CD4-positive, alpha-beta T cell treated with Interleukin-10 for 1 hour (primary cell): ENCODE results near the gene HP1BP3.

Experiments used
- DNase-seq: peaks from one replicate; pipeline ENCODE4 v3.0.0-alpha.2; 2020

The HP1BP3 gene

GRCh38 chr1:20709868-20710267 lies 77.2 kb downstream of the HP1BP3 start:
- no peak for DNase-seq

GRCh38 chr1:20708891-20709290 lies 78.2 kb downstream of the HP1BP3 start:
- DNase-seq = no peak

- no peak for DNase-seq
Observed at GRCh38 chr1:20708057-20708456, 79.0 kb downstream of the HP1BP3 start.

GRCh38 chr1:20706841-20707240 lies 80.3 kb downstream of the HP1BP3 start:
- DNase-seq = no peak

GRCh38 chr1:20705203-20705755 lies 81.8 kb downstream of the HP1BP3 start:
- DNase-seq = no peak

GRCh38 chr1:20704390-20705202 lies 82.5 kb downstream of the HP1BP3 start:
- DNase-seq = no peak

- no peak for DNase-seq
Observed at GRCh38 chr1:20703124-20703756, 83.9 kb downstream of the HP1BP3 start.

- DNase-seq = no peak
Observed at GRCh38 chr1:20702416-20702815, 84.7 kb downstream of the HP1BP3 start.

GRCh38 chr1:20701847-20702246 lies 85.3 kb downstream of the HP1BP3 start:
- no peak for DNase-seq

- no peak for DNase-seq
Observed at GRCh38 chr1:20701446-20701845, 85.7 kb downstream of the HP1BP3 start.

GRCh38 chr1:20700636-20701215 lies 86.4 kb downstream of the HP1BP3 start:
- no peak for DNase-seq

- no peak for DNase-seq
Observed at GRCh38 chr1:20699558-20699957, 87.5 kb downstream of the HP1BP3 start.

GRCh38 chr1:20698195-20698910 lies 88.8 kb downstream of the HP1BP3 start:
- DNase-seq = no peak

- no peak for DNase-seq
Observed at GRCh38 chr1:20697563-20697962, 89.5 kb downstream of the HP1BP3 start.

GRCh38 chr1:20696397-20697333 lies 90.4 kb downstream of the HP1BP3 start:
- DNase-seq = peak; percentile 71

GRCh38 chr1:20695515-20695914 lies 91.6 kb downstream of the HP1BP3 start:
- no peak for DNase-seq

GRCh38 chr1:20693623-20694022 lies 93.5 kb downstream of the HP1BP3 start:
- no peak for DNase-seq
